Progenitor cell of endocrine pancreas (in vitro differentiated cells): ENCODE data around the gene TRIM17. TPM values are rescaled to one million over a fixed set of nuclear protein-coding genes. Genes with fewer than 3 reads are reported as not detected.

ENCODE experiments used
- DNase-seq: peaks from one replicate; pipeline ENCODE4 v3.0.0; 2021; ENCODE audit warnings: low spot score; ENCODE audit not compliant: unreplicated experiment
- H3K27ac Mint-ChIP-seq: 2 replicates; pipeline ENCODE4 v1.8.0; 2021; ENCODE audit warnings: mild to moderate bottlenecking, moderate library complexity, mixed read lengths
- H3K27me3 Mint-ChIP-seq: 2 replicates; pipeline ENCODE4 v1.8.0; 2021; ENCODE audit warnings: mixed read lengths
- H3K36me3 Mint-ChIP-seq: 2 replicates; pipeline ENCODE4 v1.8.0; 2022; ENCODE audit warnings: mixed read lengths; ENCODE audit not compliant: insufficient read depth
- H3K4me1 Mint-ChIP-seq: 2 replicates; pipeline ENCODE4 v1.8.0; 2021; ENCODE audit warnings: low read depth, mixed read lengths
- H3K4me3 Mint-ChIP-seq: 2 replicates; pipeline ENCODE4 v1.8.0; 2021; ENCODE audit warnings: low read depth, mild to moderate bottlenecking, moderate library complexity, mixed read lengths
- H3K9me3 Mint-ChIP-seq: 2 replicates; pipeline ENCODE4 v1.8.0; 2021; ENCODE audit warnings: low read depth, mixed read lengths
- total RNA-seq: library from RNA; stranded (reverse); gene quantifications from 2 replicates; pipeline ENCODE4 v1.2.1, GENCODE V29; 2021
- TF ChIP-seq, protein P1 (sequence below): fragments of 200-600 bp; sonication (generic); IDR thresholded peaks from one replicate; pipeline ENCODE4 v1.5.0; 2021; ENCODE audit warnings: antibody characterized with exemption, mild to moderate bottlenecking; ENCODE audit not compliant: unreplicated experiment

The TRIM17 gene
- total RNA-seq, 1 donor from 2014 or later: 20.8 TPM

GRCh38 chr1:228394571-228395394, 21.9 kb downstream of the TRIM17 start:
- TF ChIP-seq, protein P1, sequence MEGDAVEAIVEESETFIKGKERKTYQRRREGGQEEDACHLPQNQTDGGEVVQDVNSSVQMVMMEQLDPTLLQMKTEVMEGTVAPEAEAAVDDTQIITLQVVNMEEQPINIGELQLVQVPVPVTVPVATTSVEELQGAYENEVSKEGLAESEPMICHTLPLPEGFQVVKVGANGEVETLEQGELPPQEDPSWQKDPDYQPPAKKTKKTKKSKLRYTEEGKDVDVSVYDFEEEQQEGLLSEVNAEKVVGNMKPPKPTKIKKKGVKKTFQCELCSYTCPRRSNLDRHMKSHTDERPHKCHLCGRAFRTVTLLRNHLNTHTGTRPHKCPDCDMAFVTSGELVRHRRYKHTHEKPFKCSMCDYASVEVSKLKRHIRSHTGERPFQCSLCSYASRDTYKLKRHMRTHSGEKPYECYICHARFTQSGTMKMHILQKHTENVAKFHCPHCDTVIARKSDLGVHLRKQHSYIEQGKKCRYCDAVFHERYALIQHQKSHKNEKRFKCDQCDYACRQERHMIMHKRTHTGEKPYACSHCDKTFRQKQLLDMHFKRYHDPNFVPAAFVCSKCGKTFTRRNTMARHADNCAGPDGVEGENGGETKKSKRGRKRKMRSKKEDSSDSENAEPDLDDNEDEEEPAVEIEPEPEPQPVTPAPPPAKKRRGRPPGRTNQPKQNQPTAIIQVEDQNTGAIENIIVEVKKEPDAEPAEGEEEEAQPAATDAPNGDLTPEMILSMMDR: no peak
- H3K27ac Mint-ChIP-seq: no peak overlapping the region
- no peaks in the 10 kb centered on the region for H3K9me3 Mint-ChIP-seq
- no peak for DNase-seq
- peaks cover 6% of the 10 kb centered on the region for H3K36me3 Mint-ChIP-seq
- no peaks in the 10 kb centered on the region for H3K4me1 Mint-ChIP-seq
- no peaks in the 10 kb centered on the region for H3K27me3 Mint-ChIP-seq
- no peak overlapping the region for H3K4me3 Mint-ChIP-seq

GRCh38 chr1:228393811-228394570, 22.7 kb downstream of the TRIM17 start:
- DNase-seq: no peak
- Mint-ChIP-seq H3K36me3 (peaks cover 5% of the 10 kb centered on the region), H3K27ac (peak overlapping the region; percentile 52), H3K4me1 (no peaks in the 10 kb centered on the region), H3K27me3 (no peaks in the 10 kb centered on the region), H3K4me3 (no peak overlapping the region), H3K9me3 (no peaks in the 10 kb centered on the region)
- TF ChIP-seq, protein P1: no peak

GRCh38 chr1:228393268-228393701, 23.4 kb downstream of the TRIM17 start:
- DNase-seq: no peak
- peak overlapping the region; percentile 52 for H3K27ac Mint-ChIP-seq
- TF ChIP-seq, protein P1: peak; percentile 46
- no peak overlapping the region for H3K4me3 Mint-ChIP-seq
- H3K36me3 Mint-ChIP-seq: peaks cover 5% of the 10 kb centered on the region
- no peaks in the 10 kb centered on the region for H3K27me3 Mint-ChIP-seq
- no peaks in the 10 kb centered on the region for H3K4me1 Mint-ChIP-seq
- H3K9me3 Mint-ChIP-seq: no peaks in the 10 kb centered on the region

DNA sequence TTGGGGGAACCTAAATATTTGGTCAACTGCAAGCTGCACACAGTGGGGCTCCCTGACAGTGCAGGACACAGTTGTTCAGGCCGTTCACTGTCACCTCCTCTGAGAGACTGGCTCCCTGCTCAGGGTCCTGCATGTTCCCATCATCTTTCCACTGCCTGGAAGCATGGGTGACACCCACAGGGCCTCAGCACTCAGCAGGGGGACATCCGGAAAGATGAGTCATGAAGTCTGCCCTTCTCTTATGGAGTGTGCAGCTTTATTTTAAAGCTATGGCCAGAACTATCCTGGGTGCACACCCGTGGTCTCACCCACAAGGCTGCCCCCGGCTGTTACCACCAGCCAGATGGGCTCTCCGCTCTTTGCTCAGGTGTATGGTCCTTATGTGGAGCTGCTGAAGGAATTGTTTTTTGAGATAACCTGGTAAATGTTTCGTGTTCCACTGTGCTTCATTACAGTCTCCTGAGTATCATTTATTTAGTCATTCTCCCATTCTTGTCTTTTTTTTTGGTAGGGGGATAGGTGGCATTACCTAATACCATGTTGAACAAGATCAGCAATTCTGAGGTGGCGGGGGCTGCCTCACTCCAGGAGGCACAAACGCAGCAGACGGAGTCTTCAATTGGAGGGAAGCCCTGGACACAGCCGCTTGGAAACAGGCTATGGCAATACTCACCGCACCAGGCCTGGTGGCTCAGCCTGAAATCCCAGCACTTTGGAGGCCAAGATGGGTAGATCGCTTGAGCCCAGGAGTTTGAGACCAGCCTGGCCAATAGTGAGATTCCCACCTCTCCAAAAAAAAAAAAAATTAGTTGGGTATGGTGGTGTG, 24.3 kb downstream of the TRIM17 start:
- no peak overlapping the region for H3K27ac Mint-ChIP-seq
- H3K4me1 Mint-ChIP-seq: no peaks in the 10 kb centered on the region
- TF ChIP-seq, protein P1: no peak
- H3K4me3 Mint-ChIP-seq: no peak overlapping the region
- H3K27me3 Mint-ChIP-seq: no peaks in the 10 kb centered on the region
- DNase-seq: no peak
- H3K9me3 Mint-ChIP-seq: no peaks in the 10 kb centered on the region
- peaks cover 3% of the 10 kb centered on the region for H3K36me3 Mint-ChIP-seq

DNA sequence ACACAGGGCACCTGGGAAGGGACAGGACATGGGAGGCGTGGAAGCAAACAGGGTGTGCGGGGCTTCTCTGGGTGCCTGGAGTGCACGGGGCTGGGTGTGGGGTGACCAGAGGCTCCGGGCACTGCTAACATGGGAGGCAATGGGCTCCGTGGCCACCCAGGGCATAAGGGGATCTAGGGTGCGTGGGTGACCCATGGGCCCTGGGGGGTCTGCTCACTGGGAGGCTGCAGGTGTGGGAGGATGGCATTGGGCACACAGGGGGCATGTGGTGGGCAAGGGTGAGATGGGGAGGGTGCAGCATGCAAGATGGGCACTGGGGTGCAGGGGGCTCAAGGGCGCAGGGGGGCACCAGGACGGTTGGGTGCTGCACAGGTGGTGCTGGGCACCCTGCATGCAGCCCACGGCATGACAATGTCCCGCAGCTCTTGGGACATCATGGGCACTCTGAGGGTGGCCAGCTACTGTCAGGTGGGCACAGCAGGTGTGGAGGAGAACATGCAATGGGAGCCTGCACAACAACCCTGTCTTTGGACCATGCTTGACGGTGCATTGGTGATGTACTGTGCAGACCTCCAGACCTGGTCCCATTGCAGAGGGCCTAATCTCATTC, 25.1 kb downstream of the TRIM17 start:
- TF ChIP-seq, protein P1: no peak
- Mint-ChIP-seq H3K27me3 (no peaks in the 10 kb centered on the region), H3K27ac (no peak overlapping the region), H3K4me1 (no peaks in the 10 kb centered on the region), H3K4me3 (no peak overlapping the region), H3K9me3 (no peaks in the 10 kb centered on the region), H3K36me3 (peaks cover 3% of the 10 kb centered on the region)
- no peak for DNase-seq
